Stimulated activated naive CD8-positive, alpha-beta T cell treated with anti-CD3 and anti-CD28 coated beads, Interleukin-15, Interleukin-2, amounts not matched to agents 100 ng/mL and 50 ng/mL, for 24 hours (primary cell): ENCODE measurements around the gene CRACR2A.
A peak's percentile ranks its signal among the peaks of the same experiment; 100 is the strongest.

ENCODE experiments used
- H3K27ac Mint-ChIP-seq: one replicate; pipeline ENCODE4 v1.8.0; 2021; ENCODE audit warnings: mild to moderate bottlenecking, mixed read lengths
- H3K27me3 Mint-ChIP-seq: one replicate; pipeline ENCODE4 v1.8.0; 2021; ENCODE audit warnings: mixed read lengths
- H3K36me3 Mint-ChIP-seq: one replicate; pipeline ENCODE4 v1.8.0; 2021; ENCODE audit warnings: low read depth, mixed read lengths
- H3K4me1 Mint-ChIP-seq: one replicate; pipeline ENCODE4 v1.8.0; 2021; ENCODE audit warnings: low read depth, mixed read lengths
- H3K4me3 Mint-ChIP-seq: one replicate; pipeline ENCODE4 v1.8.0; 2021; ENCODE audit warnings: mild to moderate bottlenecking, mixed read lengths
- H3K9me3 Mint-ChIP-seq: one replicate; pipeline ENCODE4 v1.8.0; 2021; ENCODE audit warnings: mixed read lengths

Gene CRACR2A

GRCh38 chr12:3761116-3761735 is 8.3 kb upstream of the CRACR2A start:
- H3K27me3 Mint-ChIP-seq = no peaks in the 10 kb centered on the region
- H3K36me3 Mint-ChIP-seq = no peaks in the 10 kb centered on the region
- no peaks in the 10 kb centered on the region for H3K9me3 Mint-ChIP-seq
- no peak overlapping the region for H3K4me3 Mint-ChIP-seq
- no peak overlapping the region for H3K27ac Mint-ChIP-seq
- H3K4me1 Mint-ChIP-seq = no peaks in the 10 kb centered on the region

DNA sequence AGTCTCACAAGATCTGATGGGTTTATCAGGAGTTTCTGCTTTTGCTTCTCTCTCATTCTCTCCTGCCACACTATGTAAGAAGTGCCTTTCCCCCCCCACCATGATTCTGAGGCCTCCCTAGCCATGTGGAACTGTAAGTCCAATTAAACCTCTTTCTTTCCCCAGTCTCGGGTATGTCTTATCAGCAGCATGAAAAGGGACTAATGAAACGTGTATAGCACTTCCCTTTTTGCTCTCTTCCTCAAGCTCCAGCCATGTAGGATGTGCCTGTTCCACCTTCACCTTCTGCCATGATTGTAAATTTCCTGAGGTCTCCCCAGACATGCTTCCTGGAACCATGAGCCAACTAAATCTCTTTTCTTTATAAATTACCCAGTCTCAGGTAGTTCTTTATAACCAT is 7.0 kb upstream of the CRACR2A start:
- no peak overlapping the region for H3K4me3 Mint-ChIP-seq
- H3K27me3 Mint-ChIP-seq = no peaks in the 10 kb centered on the region
- H3K36me3 Mint-ChIP-seq = no peaks in the 10 kb centered on the region
- no peaks in the 10 kb centered on the region for H3K9me3 Mint-ChIP-seq
- no peak overlapping the region for H3K27ac Mint-ChIP-seq
- peaks cover 3% of the 10 kb centered on the region for H3K4me1 Mint-ChIP-seq

- H3K4me1 Mint-ChIP-seq = peaks cover 20% of the 10 kb centered on the region
- H3K4me3 Mint-ChIP-seq = no peak overlapping the region
- no peak overlapping the region for H3K27ac Mint-ChIP-seq
- peaks cover 2% of the 10 kb centered on the region for H3K36me3 Mint-ChIP-seq
- no peaks in the 10 kb centered on the region for H3K27me3 Mint-ChIP-seq
- H3K9me3 Mint-ChIP-seq = no peaks in the 10 kb centered on the region
Observed at GRCh38 chr12:3757261-3757660, 4.4 kb upstream of the CRACR2A start.

DNA sequence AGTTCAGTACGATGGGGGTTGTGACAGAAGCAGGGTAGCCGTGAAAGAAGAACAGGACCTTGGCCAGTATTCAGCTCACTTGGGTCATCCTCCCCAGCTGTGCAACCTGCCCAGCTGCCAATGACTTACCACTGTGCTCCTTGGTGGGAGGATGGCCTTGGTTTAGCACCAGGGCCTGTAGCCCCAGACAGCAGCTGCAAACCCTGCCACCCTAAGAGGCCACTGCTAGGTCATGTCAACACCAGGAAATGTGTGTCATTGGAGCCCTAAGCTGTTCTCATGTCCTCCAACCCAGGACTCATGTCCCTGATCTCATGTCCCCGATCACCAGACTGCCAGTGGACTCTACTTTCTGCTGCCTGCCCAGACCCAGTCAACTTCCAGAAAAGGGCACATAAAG is 3.0 kb upstream of the CRACR2A start:
- peaks cover 34% of the 10 kb centered on the region for H3K4me1 Mint-ChIP-seq
- H3K36me3 Mint-ChIP-seq = peaks cover 13% of the 10 kb centered on the region
- no peak overlapping the region for H3K27ac Mint-ChIP-seq
- H3K27me3 Mint-ChIP-seq = no peaks in the 10 kb centered on the region
- H3K9me3 Mint-ChIP-seq = no peaks in the 10 kb centered on the region
- H3K4me3 Mint-ChIP-seq = no peak overlapping the region

DNA sequence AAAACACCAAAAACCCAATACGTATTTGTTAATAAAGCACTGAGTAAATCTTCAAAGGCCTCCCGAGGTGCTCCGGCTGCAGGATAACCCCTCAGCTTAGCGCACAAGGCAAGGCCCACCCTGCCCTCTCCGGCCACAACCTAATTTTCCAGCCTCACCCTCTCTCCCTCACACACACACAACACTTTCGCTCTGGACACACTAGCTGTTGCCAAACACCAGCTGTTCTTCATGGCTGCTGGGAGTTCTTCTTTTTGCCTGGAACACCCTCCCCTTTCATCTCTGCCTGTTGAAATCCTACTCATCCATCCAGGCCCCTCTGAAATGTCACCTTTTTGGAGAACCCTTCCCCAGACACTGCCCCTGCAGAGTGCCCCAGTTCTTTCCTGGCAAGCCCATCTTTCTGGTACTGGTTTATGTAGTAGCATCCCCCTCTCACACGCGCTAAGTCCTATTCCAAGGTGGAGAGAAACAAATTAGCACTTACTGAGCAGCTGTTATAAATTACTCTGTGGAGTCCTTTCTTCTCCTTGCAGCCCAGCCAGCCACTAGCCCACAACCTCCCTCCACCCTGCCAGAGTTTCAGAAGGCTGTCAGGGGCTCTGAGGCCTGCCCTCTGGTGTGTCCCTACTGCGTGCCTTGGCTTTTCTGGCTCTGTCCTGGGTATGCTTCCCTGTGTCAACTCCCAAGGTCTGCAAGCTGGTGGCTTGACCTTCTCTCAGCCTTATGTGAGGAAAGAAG is 805 bp upstream of the CRACR2A start:
- no peaks in the 10 kb centered on the region for H3K9me3 Mint-ChIP-seq
- H3K27me3 Mint-ChIP-seq = no peaks in the 10 kb centered on the region
- H3K4me1 Mint-ChIP-seq = peaks cover 51% of the 10 kb centered on the region
- H3K4me3 Mint-ChIP-seq = peak overlapping the region; percentile 94
- H3K36me3 Mint-ChIP-seq = peaks cover 24% of the 10 kb centered on the region
- H3K27ac Mint-ChIP-seq = peak overlapping the region; percentile 100

GRCh38 chr12:3752096-3752709 is 706 bp downstream of the CRACR2A start:
- Mint-ChIP-seq H3K4me1 (peaks cover 63% of the 10 kb centered on the region), H3K27ac (peak overlapping the region; percentile 99), H3K9me3 (no peaks in the 10 kb centered on the region), H3K27me3 (no peaks in the 10 kb centered on the region), H3K4me3 (peak overlapping the region; percentile 94), H3K36me3 (peaks cover 28% of the 10 kb centered on the region)

- Mint-ChIP-seq H3K36me3 (peaks cover 36% of the 10 kb centered on the region), H3K27me3 (no peaks in the 10 kb centered on the region), H3K4me3 (peak overlapping the region; percentile 94), H3K27ac (peak overlapping the region; percentile 99), H3K4me1 (peaks cover 64% of the 10 kb centered on the region), H3K9me3 (no peaks in the 10 kb centered on the region)
Observed at GRCh38 chr12:3751151-3752095, 1.5 kb downstream of the CRACR2A start.

- peaks cover 68% of the 10 kb centered on the region for H3K4me1 Mint-ChIP-seq
- no peaks in the 10 kb centered on the region for H3K9me3 Mint-ChIP-seq
- H3K4me3 Mint-ChIP-seq = peak overlapping the region; percentile 94
- peaks cover 44% of the 10 kb centered on the region for H3K36me3 Mint-ChIP-seq
- H3K27ac Mint-ChIP-seq = peak overlapping the region; percentile 99
- no peaks in the 10 kb centered on the region for H3K27me3 Mint-ChIP-seq
Observed at GRCh38 chr12:3750616-3751015, 2.3 kb downstream of the CRACR2A start.

- no peak overlapping the region for H3K4me3 Mint-ChIP-seq
- H3K9me3 Mint-ChIP-seq = no peaks in the 10 kb centered on the region
- no peak overlapping the region for H3K27ac Mint-ChIP-seq
- no peaks in the 10 kb centered on the region for H3K27me3 Mint-ChIP-seq
- H3K36me3 Mint-ChIP-seq = peaks cover 61% of the 10 kb centered on the region
- peaks cover 70% of the 10 kb centered on the region for H3K4me1 Mint-ChIP-seq
Observed at GRCh38 chr12:3748620-3749019, 4.3 kb downstream of the CRACR2A start.

- H3K4me1 Mint-ChIP-seq = peaks cover 71% of the 10 kb centered on the region
- peaks cover 63% of the 10 kb centered on the region for H3K36me3 Mint-ChIP-seq
- H3K9me3 Mint-ChIP-seq = no peaks in the 10 kb centered on the region
- no peak overlapping the region for H3K27ac Mint-ChIP-seq
- H3K27me3 Mint-ChIP-seq = no peaks in the 10 kb centered on the region
- no peak overlapping the region for H3K4me3 Mint-ChIP-seq
Observed at GRCh38 chr12:3747976-3748619, 4.8 kb downstream of the CRACR2A start.

DNA sequence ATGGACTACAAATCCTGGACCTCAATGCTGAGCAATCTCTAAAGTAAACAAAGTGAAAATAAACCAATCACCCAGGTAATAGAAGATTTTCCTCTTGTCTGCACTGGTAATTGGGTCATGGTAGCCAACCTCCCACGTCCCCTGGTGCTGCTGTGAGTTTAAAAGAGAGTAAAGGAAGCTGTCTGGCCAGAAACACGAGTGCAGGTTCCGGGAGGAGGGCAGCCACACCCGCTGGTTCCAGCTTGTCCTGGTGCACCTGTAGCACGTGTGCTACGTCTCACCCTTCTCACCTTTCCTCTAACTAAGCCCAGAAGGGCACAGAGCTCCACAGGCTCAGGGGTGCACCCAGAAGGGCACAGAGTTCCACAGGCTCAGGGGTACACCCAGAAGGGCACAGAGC is 5.4 kb downstream of the CRACR2A start:
- Mint-ChIP-seq H3K36me3 (peaks cover 68% of the 10 kb centered on the region), H3K4me3 (no peak overlapping the region), H3K9me3 (no peaks in the 10 kb centered on the region), H3K4me1 (peaks cover 73% of the 10 kb centered on the region), H3K27ac (no peak overlapping the region), H3K27me3 (no peaks in the 10 kb centered on the region)

DNA sequence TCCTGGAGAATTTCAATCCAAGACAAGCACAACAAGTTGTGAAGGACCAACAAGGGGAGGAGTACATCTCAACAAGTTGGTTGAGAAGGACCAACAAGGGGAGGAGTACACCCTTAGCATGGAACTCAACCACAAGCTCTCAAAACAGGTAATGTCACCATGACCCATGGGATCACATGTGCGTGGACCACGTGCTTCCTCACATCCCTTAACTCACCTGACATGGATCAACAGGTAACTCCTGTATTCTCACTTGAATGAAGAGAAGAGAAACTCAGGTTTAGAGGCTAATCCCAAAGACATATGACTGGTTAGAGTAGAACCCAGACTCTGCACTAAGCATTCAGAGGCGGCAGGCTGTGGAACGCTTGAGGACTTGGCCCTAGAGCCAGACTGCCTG is 6.2 kb downstream of the CRACR2A start:
- peaks cover 67% of the 10 kb centered on the region for H3K4me1 Mint-ChIP-seq
- no peak overlapping the region for H3K4me3 Mint-ChIP-seq
- H3K27ac Mint-ChIP-seq = peak overlapping the region; percentile 24
- peaks cover 68% of the 10 kb centered on the region for H3K36me3 Mint-ChIP-seq
- no peaks in the 10 kb centered on the region for H3K27me3 Mint-ChIP-seq
- H3K9me3 Mint-ChIP-seq = no peaks in the 10 kb centered on the region

- H3K9me3 Mint-ChIP-seq = no peaks in the 10 kb centered on the region
- no peaks in the 10 kb centered on the region for H3K27me3 Mint-ChIP-seq
- peak overlapping the region; percentile 74 for H3K27ac Mint-ChIP-seq
- H3K4me3 Mint-ChIP-seq = no peak overlapping the region
- H3K36me3 Mint-ChIP-seq = peaks cover 63% of the 10 kb centered on the region
- peaks cover 51% of the 10 kb centered on the region for H3K4me1 Mint-ChIP-seq
Observed at GRCh38 chr12:3745152-3745551, 7.8 kb downstream of the CRACR2A start.

DNA sequence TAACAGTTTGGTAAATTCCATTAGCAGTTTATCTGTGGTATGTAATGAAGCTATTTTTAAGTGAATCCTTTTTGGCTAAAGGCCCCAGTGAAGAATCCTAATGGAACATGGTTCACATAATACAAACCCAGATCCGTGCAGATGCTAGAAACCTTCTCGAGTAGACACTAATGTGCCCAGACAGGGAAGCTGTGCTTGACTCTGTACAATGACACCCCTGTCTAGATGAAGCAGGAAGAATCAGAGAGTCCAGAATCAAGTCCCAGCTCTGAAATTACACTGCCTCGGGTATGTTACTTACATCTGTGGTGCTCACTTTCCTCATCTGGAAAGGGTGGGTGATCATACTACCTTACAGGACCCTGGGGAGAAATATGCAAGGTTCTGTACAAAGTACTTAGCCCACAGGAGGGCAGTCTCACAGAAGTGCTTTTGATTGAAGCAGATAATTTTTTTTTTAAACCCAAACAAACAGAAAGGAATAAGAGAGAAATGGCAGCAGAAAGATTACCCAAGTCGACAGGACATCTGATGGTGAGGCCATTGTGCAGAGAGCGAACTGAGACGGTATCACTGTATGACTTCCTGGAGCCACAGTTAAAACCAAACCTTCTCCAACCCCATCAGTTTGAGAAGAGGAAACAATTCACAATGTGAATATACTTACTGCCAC is 8.5 kb downstream of the CRACR2A start:
- H3K4me3 Mint-ChIP-seq = no peak overlapping the region
- H3K27me3 Mint-ChIP-seq = no peaks in the 10 kb centered on the region
- H3K27ac Mint-ChIP-seq = peak overlapping the region; percentile 78
- H3K36me3 Mint-ChIP-seq = peaks cover 61% of the 10 kb centered on the region
- peaks cover 48% of the 10 kb centered on the region for H3K4me1 Mint-ChIP-seq
- no peaks in the 10 kb centered on the region for H3K9me3 Mint-ChIP-seq
